Neural crest cell (in vitro differentiated cells): ENCODE data around the gene PMIS2. TPM values are rescaled to one million over a fixed set of nuclear protein-coding genes. Genes with fewer than 3 reads are reported as not detected.
"Not testable (repeated sequence)": the region's sequence is repeated elsewhere in the genome, so short reads cannot be mapped to it uniquely, and the experiment has no call there.

Source experiments
- DNase-seq: peaks from one replicate; pipeline ENCODE4 v3.0.0; 2021; ENCODE audit warnings: low read depth, mixed read lengths, low spot score
- H3K27ac Mint-ChIP-seq: one replicate; pipeline ENCODE4 v1.8.0; 2021; ENCODE audit warnings: mild to moderate bottlenecking, mixed read lengths; ENCODE audit not compliant: unreplicated experiment
- H3K27me3 Mint-ChIP-seq: 2 replicates; pipeline ENCODE4 v1.8.0; 2021; ENCODE audit warnings: low read depth, mild to moderate bottlenecking, mixed read lengths
- H3K36me3 Mint-ChIP-seq: 2 replicates; pipeline ENCODE4 v1.8.0; 2021; ENCODE audit warnings: low read depth, mild to moderate bottlenecking, mixed read lengths
- H3K4me1 Mint-ChIP-seq: 2 replicates; pipeline ENCODE4 v1.8.0; 2021; ENCODE audit warnings: mixed read lengths
- H3K4me3 Mint-ChIP-seq: one replicate; pipeline ENCODE4 v1.8.0; 2021; ENCODE audit warnings: mild to moderate bottlenecking, mixed read lengths
- H3K9me3 Mint-ChIP-seq: 2 replicates; pipeline ENCODE4 v1.8.0; 2021; ENCODE audit warnings: mixed read lengths
- CTCF ChIP-seq: fragments of 200-600 bp; sonication (generic); conservative IDR thresholded peaks from 2 replicates; pipeline ENCODE4 v1.5.0; 2021; ENCODE audit warnings: antibody characterized with exemption, mild to moderate bottlenecking
- total RNA-seq: library from RNA; stranded (reverse); gene quantifications from 2 replicates; pipeline ENCODE4 v1.2.1, GENCODE V29; 2021

The PMIS2 gene
- total RNA-seq, 1 donor from 2014 or later = not detected

- DNase-seq = no peak
- Mint-ChIP-seq H3K27me3 (peaks cover 47% of the 10 kb centered on the region), H3K36me3 (no peaks in the 10 kb centered on the region), H3K9me3 (no peaks in the 10 kb centered on the region), H3K27ac (no peak overlapping the region), H3K4me3 (no peak overlapping the region), H3K4me1 (no peaks in the 10 kb centered on the region)
- no peak for TF ChIP-seq CTCF
Observed at GRCh38 chr19:35596366-35596999, 10.5 kb downstream of the PMIS2 start.

DNA sequence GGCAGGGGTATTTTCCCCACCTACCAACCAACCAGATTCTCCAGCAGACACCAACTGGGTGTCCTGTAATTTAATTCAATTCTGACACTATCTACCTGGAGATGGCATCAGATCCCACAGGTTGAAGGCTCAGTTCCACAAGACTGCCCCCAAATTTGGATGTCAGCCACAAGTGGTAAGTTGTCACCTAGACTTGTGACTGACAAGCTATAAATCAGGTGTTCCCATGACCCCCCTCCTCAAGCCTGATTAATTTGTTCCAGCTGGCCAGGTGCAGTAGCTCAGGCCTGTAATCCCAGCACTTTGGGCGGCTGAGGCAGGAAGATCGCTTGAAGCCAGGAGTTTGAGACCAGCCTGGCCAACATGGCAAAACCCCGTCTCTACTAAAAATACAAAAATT, 16.0 kb downstream of the PMIS2 start:
- DNase-seq = no peak
- H3K27me3 Mint-ChIP-seq = peaks cover 32% of the 10 kb centered on the region
- H3K4me1 Mint-ChIP-seq = no peaks in the 10 kb centered on the region
- no peaks in the 10 kb centered on the region for H3K36me3 Mint-ChIP-seq
- no peak overlapping the region for H3K4me3 Mint-ChIP-seq
- TF ChIP-seq CTCF = no peak
- H3K27ac Mint-ChIP-seq = no peak overlapping the region
- H3K9me3 Mint-ChIP-seq = no peaks in the 10 kb centered on the region

GRCh38 chr19:35604436-35604835, 18.5 kb downstream of the PMIS2 start:
- not testable (repeated sequence) for H3K4me3 Mint-ChIP-seq, H3K36me3 Mint-ChIP-seq, H3K9me3 Mint-ChIP-seq, H3K27ac Mint-ChIP-seq, DNase-seq, H3K4me1 Mint-ChIP-seq
- H3K27me3 Mint-ChIP-seq = peaks cover 19% of the 10 kb centered on the region

DNA sequence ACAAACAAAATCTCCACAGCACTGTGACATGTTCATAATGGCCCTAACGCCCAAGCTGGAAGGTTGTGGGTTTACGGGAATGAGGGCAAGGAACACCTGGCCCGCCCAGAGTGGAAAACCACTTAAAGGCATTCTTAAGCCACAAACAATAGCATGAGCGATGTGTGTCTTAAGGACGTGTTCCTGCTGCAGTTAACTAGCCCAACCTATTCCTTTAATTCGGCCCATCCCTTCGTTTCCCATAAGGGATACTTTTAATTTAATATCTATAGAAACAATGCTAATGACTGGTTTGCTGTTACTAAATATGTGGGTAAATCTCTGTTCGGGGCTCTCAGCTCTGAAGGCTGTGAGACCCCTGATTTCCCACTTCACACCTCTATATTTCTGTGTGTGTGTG, 21.2 kb downstream of the PMIS2 start:
- not testable (repeated sequence) for H3K4me3 Mint-ChIP-seq, DNase-seq, H3K36me3 Mint-ChIP-seq

GRCh38 chr19:35607661-35608060, 21.7 kb downstream of the PMIS2 start:
- H3K4me3 Mint-ChIP-seq = no peak overlapping the region
- H3K27me3 Mint-ChIP-seq = peaks cover 1% of the 10 kb centered on the region
- H3K9me3 Mint-ChIP-seq = peaks cover 9% of the 10 kb centered on the region
- no peak for DNase-seq
- no peak for TF ChIP-seq CTCF
- H3K36me3 Mint-ChIP-seq = no peaks in the 10 kb centered on the region
- no peak overlapping the region for H3K27ac Mint-ChIP-seq
- peaks cover 7% of the 10 kb centered on the region for H3K4me1 Mint-ChIP-seq

More for the DNA sequence above, 21.2 kb downstream of the PMIS2 start:
- H3K27ac Mint-ChIP-seq, H3K27me3 Mint-ChIP-seq, H3K9me3 Mint-ChIP-seq, H3K4me1 Mint-ChIP-seq: not testable (repeated sequence)

DNA sequence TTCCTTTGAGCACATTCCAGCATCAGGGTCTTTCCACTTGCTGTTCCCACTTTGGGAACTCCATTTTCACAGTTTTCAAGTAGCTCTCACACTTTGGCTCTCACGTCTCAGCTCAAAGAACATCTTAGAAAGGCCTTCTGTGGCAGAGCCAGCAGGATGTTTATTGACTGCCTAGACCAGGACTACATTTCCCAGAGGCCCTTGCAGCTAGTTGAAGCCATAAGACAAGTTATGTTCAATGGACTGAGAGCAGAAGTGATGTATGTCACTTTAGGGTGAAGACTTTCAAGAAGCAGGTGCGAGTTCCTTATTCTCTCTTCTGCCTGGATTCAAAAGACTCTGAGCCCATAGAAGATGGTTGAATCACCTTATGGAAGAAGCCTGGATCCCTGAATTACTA, 22.3 kb downstream of the PMIS2 start:
- no peak for DNase-seq
- Mint-ChIP-seq H3K27me3 (no peaks in the 10 kb centered on the region), H3K9me3 (peaks cover 9% of the 10 kb centered on the region), H3K36me3 (no peaks in the 10 kb centered on the region), H3K4me3 (no peak overlapping the region), H3K27ac (no peak overlapping the region), H3K4me1 (peaks cover 7% of the 10 kb centered on the region)
- TF ChIP-seq CTCF = no peak
